Lower leg skin (tissue), 3 donors: ENCODE results near the gene SKOR1.

Experiments
- POLR2A ChIP-seq, 2 donors: fragments of 450-650 bp; IDR thresholded peaks; one replicate each; pipeline ENCODE4 v1.6.1; 2016 to 2017; ENCODE audit warnings: antibody characterized with exemption in 2 of 2, mild to moderate bottlenecking in 1 of 2, moderate library complexity in 1 of 2
- TF ChIP-seq, protein P1 (sequence below), 3 donors: fragments of 450-650 bp; IDR thresholded peaks; one replicate each; pipeline ENCODE4 v1.5.1; 2016; ENCODE audit warnings: antibody characterized with exemption in 3 of 3, mild to moderate bottlenecking in 3 of 3, moderate library complexity in 2 of 3

DNA sequence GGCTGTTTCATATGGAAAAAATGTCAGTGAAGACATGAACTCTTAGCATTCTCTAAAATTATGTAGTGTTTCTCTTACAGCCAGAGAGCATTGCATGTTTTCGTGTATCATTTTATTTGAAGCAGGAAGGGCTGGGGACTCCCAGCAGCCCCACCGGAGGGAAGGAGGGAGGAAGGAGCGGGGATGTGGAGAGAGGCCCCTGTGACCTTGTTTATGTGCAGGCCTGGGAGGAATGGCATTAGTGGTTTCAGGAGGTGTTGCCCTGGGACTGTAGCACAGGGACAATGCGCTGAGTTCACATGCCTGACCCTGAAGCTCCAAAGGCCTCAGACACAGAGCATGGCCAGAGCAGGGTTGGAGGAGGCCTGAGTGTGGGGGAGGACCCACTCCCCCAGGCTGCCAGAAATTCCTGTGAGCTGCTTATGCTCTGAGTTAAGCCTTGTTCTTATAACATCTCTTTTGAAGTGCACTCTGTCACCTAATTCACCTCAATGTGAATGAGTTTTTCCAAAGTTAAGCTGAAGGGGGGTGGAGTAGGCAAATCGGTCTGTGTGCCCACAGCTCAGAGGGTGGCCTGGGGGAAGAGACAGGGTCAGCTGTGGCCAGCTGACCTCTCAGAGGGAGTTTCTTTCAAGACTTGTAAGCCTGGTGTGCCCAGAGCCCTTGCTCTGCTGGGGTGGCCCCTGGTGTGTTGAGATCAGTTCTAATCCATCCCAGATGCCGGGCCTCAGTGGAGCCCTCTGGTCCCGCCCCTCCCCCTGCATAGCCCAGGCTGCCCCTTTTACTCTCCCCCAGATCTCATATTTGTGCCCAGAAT is 18.5 kb downstream of the SKOR1 start:
- TF ChIP-seq, protein P1, sequence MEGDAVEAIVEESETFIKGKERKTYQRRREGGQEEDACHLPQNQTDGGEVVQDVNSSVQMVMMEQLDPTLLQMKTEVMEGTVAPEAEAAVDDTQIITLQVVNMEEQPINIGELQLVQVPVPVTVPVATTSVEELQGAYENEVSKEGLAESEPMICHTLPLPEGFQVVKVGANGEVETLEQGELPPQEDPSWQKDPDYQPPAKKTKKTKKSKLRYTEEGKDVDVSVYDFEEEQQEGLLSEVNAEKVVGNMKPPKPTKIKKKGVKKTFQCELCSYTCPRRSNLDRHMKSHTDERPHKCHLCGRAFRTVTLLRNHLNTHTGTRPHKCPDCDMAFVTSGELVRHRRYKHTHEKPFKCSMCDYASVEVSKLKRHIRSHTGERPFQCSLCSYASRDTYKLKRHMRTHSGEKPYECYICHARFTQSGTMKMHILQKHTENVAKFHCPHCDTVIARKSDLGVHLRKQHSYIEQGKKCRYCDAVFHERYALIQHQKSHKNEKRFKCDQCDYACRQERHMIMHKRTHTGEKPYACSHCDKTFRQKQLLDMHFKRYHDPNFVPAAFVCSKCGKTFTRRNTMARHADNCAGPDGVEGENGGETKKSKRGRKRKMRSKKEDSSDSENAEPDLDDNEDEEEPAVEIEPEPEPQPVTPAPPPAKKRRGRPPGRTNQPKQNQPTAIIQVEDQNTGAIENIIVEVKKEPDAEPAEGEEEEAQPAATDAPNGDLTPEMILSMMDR (IDR thresholded peaks at IDR 0.05): no peak
- no peak for TF ChIP-seq POLR2A (IDR thresholded peaks at IDR 0.05)
